Activated CD8-positive, alpha-beta memory T cell treated with anti-CD3 and anti-CD28 coated beads, Interleukin-2, amount 50 U/mL, for 48 hours (primary cell): ENCODE measurements around the gene CRYM.

ENCODE experiments used
- DNase-seq: peaks from one replicate; pipeline ENCODE4 v3.0.0-alpha.2; 2020

Gene CRYM

DNA sequence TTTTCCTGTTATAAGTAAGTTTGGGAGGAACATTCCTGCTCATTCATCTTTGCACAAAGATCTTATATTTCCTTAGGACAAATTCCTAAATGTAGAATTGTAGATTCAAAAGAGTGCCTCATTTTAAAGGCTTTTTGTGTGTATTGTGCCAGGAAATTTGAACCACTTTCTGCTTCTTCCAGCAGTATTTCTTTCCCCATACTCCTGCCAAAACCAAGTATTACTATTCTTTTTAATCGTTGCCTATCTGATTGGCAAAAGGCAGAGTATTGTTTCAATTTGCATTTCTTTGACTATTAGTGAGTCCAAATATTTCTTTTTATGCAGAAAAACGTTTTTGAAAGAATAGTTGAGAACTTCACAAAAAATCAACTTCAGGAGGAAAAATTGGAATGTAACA lies 35.3 kb downstream of the CRYM start:
- DNase-seq: no peak

DNA sequence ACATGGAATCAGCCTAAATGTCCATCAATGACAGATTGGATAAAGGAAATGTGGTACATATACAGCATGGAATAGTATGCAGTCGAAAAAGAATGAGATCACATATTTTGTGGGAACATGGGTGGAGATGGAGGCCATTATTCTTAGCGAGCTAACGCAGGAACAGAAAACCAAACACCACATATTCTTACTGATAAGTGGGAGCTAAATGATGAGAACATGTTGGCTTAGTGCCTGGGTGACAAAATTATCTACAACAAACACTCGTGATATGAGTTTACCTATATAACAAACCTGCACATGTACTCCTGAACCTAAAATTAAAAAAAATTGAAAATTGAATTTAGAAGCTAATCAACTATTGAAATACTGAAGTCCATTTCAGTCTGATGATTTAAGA lies 38.4 kb downstream of the CRYM start:
- no peak for DNase-seq

DNA sequence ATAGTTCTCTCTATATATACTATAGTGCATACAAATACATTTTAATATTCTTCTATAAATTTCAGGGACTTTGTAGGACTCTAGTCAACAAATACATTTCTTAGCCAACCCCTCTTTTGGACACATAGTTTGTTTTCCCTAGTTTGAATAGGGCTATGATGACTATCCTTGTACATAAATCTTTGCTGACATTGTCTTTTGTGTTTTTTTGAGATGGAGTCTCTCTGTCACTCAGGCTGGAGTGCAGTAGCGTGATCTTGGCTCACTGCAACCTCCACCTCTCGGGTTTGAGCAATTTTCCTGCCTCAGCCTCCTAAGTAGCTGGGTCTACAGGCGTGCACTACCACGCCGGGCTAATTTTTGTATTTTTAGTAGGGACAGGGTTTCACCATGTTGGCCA lies 41.3 kb downstream of the CRYM start:
- DNase-seq: no peak

DNA sequence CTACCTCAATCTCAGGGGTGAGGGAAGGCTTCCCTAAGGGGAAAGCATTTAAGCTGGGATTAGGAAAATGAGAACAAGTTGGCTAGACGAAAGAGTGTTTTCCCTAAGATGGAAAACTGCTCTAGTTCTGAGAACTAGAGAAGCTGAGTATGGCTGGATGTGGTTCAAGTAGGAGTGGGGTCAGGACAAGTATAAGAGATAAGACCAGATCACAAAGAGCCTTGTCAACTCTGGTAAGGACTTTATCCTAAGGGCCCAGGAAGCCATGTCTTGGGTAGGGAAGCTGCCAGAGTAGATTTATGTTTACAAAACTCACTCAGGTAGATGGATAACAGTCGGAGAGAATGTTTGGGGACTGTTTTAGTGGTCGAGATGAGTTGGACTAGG lies 42.9 kb downstream of the CRYM start:
- DNase-seq: no peak

DNA sequence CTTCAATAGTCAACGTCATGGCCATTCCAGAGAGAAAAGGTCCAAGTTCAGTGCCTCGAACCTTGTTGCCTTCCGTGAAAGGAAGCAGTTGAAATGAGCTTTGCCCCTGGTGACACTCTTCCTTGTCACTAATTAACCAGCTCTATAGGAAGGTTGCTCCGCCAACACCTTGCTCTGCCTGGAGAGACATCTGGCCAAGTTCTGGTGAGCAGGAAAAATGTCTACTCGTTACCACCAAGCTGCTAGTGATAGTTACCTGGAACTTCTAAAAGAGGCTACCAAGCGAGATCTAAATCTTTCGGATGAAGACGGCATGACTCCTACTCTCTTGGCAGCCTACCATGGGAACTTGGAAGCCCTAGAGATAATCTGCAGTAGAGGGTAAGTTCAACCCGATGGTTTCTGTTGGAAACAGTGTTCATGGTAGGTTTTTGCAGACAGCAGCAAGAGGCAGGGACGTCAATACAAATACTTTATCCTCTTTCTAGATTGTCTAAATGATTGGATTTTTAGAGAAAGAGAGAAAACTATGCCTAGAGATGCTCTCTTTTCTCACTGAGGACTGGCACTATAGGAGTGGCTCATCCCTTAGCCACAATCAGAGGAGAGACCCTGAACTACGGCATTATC lies 44.5 kb downstream of the CRYM start, which contains the start of gene ANKS4B:
Gene ANKS4B, plus strand, starts transcription at position 179 of the 630 bp plus-strand sequence. Its CDS starts 39 bp downstream, at position 218.
- no peak for DNase-seq

DNA sequence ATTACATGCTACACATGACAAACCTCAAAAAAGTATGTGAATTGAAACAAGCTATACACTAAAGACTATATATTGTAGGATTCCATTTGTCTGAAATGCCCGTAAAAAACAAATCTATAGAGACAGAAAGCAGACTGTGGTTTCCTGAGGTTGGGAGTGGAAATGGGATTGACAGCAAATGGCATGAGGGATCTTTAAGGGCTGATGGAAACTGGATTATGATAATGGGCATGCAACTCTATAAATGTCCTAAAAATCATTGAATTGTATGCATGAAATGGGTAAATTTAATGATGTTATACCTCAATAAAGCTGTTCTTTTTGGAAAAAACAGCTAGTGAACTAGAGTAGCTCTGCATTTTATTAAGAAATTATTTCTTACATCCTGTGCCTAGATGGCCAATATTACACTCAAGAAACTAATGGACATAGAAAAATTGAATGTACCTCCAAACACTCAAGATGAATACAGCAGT lies 45.0 kb downstream of the CRYM start:
- DNase-seq: no peak

DNA sequence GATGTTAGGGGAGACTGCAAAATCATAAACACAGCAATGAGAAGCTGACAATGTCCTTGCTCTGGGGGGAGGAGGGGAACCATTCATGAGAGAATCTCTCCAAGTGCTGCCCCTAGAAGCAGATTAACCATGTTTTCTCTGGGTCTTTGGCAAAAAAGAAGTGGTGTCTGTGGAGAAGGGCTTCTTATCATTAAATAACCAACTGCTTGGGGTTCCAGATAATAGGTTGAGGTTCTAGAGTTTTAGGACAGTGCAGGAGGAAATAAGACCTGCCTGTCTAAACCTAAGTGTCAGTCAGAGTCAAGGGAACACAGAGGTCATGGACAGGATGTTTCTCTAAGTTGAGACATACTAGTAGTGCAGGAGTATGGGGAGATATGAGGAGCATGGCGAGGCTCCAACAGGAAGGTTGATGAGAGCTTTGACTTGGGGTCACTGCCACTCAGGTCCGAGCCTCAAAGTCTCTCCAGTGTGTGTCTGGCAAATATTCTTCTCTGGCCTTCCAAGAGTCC lies 49.7 kb downstream of the CRYM start:
- DNase-seq: no peak

DNA sequence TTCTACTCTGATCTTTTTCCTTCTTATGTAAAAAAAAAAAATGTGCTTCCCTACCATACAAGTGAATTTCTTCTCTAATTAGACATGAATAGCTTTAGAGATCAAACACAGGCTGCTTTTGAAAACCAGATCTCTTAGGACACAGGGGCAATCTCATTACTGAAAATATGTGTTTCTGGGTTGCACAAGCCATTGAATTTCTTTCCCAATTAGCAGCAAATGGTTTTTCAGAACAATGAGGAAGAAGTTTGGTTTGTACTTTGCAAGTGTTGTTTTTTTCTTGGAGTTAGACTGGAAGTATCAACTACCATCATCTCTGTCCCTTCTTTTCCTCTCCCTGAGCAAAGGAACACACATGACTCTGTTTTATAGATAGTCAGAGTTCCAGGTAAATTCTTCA lies 50.2 kb downstream of the CRYM start:
- DNase-seq: no peak

DNA sequence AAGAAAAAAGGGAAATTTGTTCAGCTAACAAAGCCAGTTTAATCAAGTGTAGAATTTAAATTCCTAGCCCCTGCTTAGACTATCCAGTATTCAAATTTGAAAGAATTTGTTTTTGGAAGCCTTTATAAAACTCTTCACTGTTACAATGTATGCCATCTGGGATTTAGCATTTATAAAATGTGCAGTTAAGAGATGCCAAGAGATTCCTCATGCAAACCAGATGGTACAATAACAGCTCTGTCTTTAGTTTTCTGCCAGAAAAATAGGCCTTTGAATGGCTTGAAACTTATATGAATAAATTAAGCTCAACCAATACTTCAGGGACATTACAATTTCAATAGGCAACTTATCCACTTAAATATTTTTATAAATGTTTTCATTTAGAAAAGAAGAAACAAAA lies 51.3 kb downstream of the CRYM start:
- DNase-seq: no peak

DNA sequence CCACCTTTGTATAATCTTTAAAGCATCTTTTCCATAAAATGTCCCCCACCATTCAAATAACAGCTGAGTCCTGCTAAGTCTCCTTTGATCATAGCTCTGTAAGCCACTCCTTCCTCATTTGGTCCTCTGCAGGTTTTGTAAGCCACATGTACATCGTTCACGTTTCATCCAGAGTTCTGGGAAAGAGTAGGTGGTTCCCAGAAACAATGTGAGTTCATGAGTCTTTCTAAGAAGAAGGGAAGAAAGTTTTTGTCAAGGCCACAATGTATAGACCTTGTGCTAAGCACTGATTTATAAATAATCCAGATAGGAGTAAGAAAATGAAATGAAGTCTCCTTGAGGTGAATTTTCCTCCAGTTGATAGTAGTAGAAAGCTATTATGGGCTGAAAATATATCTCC lies 53.3 kb downstream of the CRYM start:
- DNase-seq: no peak

DNA sequence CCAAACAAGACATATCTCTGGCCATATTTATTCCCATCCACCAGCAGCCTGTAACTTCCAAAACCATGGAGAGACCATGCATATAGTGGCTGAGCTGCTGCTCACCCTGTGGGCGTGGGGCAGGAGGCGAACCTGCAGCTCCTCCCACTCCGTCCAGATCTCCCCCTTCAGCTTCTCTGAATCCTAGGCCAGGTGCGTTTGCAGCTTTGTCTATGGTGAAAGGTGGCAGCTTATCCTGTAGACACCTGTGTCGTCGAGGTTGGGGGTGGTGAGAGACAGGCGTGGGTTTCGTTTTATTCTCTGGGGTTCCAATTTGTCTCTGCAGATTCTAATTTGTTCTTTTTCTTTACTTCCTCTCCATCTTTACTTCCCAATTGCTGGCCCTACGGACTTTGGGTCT lies 54.3 kb downstream of the CRYM start:
- no peak for DNase-seq

DNA sequence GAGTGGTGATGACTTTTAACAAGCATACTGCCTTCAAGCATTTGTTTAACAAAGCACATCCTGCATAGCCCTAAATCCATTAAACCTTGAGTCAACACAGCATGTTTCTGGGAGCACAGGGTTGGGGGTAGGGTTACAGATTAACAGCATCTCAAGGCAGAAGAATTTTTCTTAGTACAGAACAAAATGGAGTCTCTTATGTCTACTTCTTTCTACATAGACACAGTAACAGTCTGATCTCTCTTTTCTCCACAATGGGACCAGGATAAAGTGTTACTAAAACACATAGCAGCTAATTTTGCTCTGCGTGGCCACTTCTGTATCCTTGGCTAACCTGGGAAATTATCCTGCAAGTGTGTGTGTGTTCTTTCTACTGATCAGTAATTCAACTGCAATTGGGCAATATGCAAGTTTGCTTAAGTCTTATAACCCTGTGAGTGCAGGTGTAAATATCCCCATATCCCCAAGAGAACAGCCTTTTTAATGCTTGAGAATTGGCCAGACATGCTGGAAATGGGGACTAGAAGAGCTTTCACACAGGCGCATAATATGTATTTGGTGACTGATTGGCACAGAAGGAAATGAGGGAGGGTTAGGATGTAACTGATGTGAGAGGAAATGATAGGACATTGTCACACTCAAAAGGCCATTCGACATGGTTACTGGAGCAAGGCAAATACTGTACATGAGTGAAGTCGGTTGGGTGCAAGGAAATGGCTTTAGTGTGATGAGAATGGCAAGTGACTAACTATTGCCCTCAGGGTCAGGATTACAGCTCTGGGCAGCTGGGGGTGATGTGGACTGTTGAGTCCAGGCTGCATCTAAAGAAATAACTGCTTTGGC lies 55.4 kb downstream of the CRYM start:
- no peak for DNase-seq

DNA sequence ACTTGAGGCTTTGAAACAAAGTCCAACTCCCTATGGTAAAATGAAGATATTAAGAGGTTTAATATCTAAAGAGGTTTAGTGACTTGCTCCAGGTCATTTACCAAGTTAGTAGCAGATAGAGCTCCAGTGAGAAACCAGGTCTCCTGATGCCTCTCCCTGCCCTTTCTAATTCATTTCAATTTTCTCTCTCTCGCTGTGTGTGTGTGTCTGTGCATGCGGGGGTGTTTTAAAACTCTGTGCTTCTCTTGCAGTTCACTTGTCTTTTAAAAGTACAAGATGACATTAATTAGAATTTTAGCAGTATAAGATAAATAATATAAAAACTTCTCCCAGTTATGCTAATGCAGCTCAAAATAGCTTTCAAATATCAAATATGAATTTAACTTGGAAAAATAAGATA lies 58.5 kb downstream of the CRYM start:
- DNase-seq: no peak

DNA sequence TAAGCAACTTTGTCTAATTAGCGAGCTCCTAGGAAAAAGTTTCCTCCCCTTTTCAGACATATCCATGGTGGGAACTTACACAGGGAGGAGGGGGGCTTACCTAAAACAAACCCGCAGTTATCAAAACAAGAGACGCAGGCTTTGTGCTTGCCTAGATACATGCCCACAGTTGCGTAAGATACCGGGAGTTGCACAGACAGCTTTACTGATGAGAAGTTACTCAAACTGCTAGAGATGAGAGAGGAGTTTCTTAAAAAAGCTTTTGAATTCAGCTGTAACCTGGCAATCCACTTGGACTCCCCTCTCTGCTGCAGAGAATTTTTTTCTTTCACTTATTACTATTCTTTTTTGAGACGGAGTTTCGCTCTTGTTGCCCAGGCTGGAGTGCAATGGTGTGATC lies 59.9 kb downstream of the CRYM start:
- no peak for DNase-seq

DNA sequence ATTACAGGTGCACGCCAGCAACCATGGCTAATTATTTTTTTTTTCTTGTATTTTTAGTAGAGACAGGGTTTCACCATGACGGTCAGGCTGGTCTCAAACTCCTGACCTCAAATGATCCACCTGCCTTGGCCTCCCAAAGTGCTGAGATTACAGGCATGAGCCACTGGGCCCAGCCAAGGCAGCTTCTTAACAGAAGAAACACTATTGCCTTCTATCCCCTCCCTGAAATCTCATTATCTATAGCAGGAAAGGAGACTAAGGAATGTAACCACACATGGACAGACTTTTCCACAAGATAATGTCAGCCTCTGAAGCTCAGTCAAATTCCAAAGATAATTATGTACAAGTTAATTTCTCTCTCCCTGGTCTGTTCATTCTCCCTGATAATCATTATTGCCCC lies 61.0 kb downstream of the CRYM start:
- no peak for DNase-seq

DNA sequence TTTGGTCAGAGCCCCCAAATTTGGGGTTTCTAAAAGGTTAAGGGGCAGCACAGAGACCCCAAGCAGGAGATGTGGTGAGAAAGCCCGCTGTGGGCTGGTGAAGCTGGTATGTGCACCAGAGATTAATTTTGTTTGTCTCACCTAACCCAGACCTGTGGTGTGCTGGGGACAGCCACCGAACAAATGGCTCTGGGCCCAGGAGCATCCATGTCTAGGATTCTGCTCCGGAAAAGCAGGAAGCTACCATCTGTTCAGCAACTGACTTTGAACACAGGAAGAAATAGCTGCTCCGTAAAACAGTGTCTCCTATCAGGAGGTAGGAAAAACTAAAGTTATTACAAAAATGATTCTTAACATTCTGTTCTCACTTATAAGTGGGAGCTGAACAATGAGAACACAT lies 64.0 kb downstream of the CRYM start:
- no peak for DNase-seq

DNA sequence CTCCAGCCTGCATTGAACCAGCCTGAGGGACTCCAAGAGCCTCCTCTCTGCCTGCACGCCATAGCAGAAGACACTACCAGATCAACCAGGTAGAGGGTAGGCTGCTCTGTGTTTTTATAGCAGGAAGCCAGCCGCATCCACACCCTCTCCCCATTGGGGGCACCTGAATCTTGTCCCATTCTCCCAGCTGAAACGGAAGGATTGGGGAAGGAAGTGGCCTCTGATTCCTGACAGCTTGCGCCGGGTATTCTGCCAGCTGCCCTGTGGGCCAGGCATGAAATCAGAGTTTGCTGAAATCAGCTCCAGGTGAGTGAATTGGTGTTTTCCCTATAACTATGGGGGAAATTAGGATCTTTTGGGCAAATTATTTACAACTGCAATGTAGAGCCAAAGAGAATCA lies 66.6 kb downstream of the CRYM start, which contains the start of gene ZP2:
Gene ZP2, minus strand, starts transcription at position 89 of the 400 bp plus-strand sequence. Its CDS starts 27 bp downstream, at position 62.
- DNase-seq: no peak
